GM18505 (cell line): ENCODE data around the gene GTPBP3.

ENCODE experiments used
- ATAC-seq: cut with Tn5 transposase; IDR thresholded peaks from one replicate; pipeline ENCODE4 v1.9.1; 2021; ENCODE audit not compliant: unreplicated experiment
- POLR2A ChIP-seq: IDR thresholded peaks from 4 replicates; pipeline ENCODE4 v1.6.1; 2011; ENCODE audit warnings: borderline replicate concordance; ENCODE audit not compliant: insufficient read depth, insufficient read length; ENCODE audit errors: extremely low read depth

Gene GTPBP3

DNA sequence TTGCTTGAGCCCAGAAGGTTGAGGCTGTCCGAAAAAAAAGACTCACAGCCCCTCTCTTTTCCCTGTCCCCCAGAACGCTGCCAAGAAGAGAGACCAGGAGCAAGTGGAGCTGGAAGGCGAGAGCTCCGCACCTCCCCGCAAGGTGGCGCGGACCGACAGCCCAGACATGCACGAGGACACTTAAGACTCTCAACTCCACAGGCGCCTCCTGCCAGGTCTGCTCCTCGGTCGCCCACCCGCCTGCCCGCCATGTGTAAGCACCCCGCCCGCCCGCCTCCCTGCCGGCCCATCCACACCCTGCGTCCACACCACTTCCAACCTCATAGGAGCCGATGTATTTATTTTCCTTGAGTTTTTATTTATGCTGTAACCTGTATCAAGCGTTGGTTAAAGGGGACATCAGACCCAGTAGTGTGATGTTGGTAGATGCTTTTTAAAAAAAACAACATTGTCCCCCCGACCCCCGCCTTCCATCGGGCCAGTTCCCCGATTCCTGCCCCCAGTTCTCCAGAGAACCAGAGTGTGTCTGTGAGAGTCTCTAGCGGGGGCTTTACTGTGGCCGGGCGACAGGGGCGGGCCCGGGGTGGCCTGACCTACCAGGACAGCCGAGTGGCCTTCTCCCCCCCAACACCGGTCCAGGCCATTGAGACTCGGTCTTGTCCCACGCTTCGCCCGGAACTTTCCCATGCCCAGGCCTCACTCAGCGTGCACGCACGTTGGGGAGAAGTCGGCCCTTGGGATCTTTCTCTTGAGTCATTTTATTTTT lies 17.7 kb upstream of the GTPBP3 start:
- TF ChIP-seq POLR2A: no peak
- ATAC-seq: no peak

DNA sequence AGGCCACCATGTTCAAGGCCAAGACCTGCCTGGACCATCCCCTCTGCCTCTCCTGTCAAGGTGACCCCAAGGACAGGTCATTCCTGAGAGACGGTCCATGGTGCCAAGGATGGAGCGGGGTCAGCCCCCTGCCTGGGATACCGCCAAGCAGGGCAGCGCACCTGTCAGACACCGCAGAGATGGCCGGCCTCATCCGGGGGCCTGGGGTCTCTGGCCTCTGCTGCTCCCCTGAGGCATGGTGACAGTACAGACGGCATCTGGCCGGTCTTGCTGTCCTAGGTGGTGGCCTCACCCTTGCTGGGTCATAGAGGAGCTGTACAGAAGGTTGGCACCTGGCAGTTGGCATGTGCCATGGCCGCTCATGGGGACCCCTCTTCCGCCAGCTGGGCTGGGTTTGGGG lies 16.9 kb upstream of the GTPBP3 start:
- ATAC-seq: no peak
- TF ChIP-seq POLR2A: no peak

DNA sequence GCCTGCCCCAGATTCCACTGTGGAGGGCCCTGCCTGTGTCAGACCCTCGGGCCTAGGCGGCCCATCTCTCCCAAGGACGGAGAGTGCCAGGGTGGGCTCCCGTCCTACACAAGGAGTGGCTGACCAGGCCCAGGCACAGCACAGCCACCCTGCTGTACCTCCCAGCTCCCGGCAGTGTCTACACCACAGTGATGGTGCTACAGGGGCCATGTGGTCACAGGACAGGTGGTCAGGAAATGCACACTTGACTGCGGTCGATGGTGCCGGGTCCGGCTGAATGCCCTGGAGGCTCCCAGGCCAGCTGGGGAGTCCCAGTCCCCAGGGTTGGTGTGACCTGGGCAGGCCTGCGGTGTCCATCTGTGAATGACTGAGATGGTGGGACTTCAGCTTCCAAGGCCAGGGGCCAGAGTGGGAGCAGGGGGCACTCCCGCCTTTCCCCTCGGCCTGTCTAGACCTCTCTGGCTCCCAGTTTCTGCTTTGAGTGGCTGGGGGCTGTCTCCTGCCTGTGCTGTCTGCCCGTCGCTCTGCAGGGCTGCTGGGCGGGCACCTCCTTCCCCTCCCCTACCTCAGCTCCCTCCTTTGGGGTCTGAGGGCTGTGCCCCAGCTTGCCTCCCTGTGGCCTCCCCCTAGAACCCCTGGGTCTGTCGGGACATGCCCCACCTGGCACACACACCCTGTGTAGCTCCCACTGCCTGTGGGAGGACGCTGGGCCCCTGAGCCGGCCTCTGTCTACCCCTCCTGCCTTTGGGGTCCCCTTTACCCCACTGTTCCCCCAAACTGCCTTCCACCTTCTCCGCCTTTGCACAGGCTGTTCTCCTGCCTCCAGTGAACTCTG lies 15.5 kb upstream of the GTPBP3 start:
- no peak for ATAC-seq
- TF ChIP-seq POLR2A: no peak

DNA sequence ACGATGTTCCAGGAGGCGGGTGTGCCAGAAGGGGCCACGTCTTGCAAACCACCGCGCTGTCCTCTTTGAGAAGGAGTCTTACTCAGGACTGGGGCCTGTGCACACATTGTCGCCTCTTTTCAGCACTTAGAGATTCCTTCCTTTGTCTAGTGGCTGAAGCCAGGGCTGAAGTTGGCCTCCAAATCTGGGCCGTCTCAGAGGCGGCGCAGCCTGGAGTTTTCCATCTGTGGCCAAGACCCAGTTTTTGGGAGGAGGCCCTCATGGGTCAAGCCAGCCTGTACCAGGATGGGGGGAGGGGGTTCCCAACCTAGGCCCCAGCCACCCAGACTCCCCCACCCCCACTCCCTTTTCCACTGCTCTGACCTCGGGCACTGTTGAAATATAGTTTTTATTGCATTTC lies 14.5 kb upstream of the GTPBP3 start:
- TF ChIP-seq POLR2A: no peak

DNA sequence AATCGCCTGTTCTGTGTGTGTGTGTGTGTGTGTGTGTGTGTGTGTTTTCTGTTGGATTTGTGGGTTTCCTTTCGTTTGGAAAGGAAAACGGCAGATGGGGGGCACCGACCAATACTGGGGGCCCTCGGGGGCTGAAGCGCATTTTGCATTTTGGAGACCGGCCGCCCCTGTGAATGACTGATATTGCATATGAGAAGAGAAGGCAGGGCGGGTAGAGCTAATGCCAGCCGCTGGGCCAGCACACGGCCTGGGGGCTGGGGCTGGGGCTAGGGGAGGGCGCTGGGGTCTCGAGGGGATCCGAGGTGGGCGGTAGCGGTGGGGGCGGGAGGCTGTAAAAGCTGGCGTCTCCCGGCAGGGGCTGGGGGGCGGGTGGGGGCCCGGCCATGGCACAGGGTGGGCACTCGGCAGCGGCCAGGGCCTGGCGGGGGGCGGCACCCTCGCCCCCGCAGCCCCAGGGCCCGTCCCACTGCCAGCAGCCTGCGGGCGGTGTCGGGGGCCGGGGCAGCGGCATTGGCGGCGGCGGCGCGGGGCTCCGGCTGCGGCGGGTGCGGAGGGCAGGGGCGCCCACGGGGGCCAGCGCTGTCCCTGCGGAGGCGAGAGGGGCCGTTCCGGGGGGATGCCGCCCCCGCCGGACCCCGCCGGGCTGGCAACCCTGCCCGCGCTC lies 13.9 kb upstream of the GTPBP3 start:
- TF ChIP-seq POLR2A: no peak
- ATAC-seq: no peak

More for the DNA sequence above, 14.5 kb upstream of the GTPBP3 start:
- no peak for ATAC-seq

DNA sequence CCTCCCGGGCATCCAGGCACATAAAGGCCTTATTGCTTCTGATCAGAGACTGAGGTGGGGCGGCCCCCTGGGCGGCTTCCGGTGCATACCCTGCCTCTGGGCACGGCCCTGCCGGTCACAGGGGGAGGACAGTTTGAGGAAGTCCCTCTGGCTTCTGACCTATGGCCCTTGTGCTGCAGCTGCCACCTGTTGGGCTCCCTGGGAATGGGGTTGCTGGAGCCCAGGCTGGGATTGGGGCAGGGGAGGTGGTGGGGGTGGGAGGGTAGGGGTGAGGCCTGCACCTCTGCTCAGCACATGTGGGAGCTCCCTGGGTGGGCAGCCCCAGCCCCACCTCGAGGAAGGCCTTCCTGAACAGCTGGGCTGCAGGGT lies 13.4 kb upstream of the GTPBP3 start:
- ATAC-seq: no peak
- no peak for TF ChIP-seq POLR2A

DNA sequence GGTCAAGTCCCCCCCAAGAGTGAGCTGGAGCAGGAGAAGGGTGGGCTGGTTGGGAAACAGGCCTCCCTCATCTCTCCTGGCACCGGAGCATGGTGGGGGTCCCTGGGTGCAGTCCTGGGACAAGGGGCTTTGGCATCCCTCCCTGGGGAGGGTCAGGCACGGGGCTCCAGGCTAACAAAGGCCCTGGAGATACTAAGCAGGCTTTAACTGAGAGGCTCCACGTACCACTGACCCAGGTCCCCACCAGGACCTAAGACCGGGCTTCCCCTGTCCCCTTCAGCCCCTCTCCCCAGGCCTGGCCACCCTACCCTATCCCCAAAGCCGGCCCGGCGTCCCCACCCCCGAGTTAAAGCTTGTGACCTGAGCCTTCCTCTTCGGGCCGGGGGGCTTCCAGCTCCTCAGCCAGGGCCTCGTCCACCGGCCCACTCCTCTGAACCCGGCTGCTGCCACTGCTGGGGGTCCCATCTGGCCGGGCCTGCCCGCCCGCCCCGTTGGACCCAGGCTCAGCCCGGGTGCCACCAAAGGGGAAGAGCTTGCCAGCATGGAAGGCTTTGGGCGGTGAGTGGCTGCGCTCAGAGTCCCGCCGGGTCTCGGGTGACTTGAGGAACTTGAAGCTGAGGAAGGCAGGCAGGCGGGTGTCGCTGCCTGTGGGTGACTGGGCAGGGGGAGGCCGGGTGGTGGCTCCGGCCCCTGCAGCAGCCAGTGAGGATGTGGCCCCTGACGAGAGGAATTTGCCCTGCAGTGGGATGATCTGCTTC lies 12.8 kb upstream of the GTPBP3 start:
- ATAC-seq: no peak
- TF ChIP-seq POLR2A: no peak

DNA sequence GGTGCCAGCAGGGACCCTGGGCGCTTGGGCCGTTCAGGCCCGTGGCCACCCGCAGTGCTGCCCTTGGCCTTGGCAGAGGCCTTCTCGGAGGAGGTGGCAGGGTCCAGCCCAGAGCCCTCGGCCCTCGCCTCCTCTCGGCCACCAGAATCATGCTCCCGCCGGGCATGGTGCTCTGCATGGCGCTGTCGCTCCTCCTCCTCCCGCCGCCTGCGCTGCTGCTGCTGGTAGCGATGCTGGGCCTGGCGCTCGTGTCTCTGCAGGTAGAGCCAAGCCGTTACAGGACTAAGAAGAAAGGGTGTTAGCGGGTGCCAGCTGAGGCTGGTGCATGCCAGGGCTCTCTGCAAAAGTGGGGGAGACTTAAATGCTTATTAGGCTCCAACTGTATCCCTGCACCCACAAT lies 12.2 kb upstream of the GTPBP3 start:
- no peak for ATAC-seq
- TF ChIP-seq POLR2A: no peak

DNA sequence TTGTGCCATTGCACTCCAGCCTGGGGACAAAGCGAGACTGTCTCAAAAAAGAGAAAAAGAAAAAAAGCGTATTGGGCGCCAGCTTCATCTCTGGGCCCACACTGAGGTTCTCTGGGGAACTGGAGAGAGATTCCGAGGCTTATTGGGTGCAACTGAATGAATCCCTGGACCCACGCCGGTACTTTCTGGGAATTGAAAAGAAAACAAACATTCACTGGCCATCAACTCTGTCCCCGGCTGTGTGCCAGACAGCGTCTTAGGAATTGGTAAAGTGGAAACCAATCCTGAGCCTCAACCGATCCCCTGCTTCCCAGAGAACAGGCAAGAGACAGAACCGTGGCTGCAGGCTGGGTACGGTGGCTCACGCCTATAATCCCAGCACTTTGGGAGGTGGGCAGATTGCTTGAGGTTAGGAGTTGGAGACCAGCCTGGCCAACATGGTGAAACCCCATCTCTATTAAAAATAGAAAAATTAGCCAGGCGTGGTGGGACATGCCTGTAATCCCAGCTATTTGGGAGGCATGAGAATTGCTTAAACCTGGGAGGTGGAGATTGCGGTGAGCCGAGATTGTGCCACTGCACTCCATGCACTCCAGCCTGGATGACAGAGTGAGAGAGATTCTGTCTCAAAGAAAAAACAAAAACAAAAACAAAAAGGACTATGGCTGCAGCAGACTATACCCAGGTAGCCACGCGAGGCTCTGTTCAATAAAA lies 11.3 kb upstream of the GTPBP3 start:
- no peak for ATAC-seq
- no peak for TF ChIP-seq POLR2A

DNA sequence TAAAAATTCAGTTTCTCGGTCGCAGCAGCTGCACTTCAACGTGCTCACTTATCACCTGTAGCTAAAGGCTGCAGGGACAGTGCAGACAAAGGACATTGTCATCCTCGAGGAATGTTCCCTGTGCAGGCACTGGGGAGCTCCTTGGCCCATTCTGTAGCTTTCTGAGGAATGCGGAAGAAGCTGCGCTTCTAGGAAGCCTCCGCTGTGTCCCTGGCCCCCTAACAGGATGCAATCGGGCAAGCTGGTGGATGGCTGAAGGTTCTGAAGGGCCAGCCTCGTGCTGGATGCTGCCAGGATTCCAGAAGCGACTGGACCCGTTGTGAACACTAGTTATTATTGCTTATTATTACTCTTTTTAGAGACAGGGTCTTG lies 10.8 kb upstream of the GTPBP3 start:
- no peak for TF ChIP-seq POLR2A
- no peak for ATAC-seq

DNA sequence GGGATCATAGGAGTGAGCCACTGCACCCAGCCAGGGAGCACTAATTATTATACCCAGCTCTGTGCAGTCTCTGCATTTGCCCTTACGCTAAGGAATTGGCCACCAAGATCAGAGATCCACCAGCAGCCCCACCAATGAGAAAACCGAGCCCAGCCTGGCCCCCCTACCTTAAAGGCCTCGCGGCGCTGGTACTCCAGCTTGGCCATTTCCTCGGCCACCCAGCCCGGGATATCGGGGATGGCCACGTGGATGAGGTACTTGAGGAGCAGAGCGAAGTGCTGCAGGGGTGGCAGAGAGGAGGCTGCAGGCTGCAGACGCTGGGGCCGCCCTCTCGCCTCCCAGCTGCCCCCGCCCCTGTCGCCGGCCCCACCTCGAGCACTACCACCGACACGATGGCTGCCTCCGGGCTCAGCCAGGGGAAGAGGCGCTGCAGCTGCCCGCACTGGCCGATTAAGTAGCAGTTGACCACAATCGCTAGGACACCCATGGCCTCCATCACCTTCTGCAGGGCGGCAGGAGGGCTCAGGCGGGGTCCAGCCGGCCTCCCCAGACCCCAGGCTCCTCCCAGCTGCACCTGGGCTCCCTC lies 10.2 kb upstream of the GTPBP3 start:
- ATAC-seq: no peak
- no peak for TF ChIP-seq POLR2A

DNA sequence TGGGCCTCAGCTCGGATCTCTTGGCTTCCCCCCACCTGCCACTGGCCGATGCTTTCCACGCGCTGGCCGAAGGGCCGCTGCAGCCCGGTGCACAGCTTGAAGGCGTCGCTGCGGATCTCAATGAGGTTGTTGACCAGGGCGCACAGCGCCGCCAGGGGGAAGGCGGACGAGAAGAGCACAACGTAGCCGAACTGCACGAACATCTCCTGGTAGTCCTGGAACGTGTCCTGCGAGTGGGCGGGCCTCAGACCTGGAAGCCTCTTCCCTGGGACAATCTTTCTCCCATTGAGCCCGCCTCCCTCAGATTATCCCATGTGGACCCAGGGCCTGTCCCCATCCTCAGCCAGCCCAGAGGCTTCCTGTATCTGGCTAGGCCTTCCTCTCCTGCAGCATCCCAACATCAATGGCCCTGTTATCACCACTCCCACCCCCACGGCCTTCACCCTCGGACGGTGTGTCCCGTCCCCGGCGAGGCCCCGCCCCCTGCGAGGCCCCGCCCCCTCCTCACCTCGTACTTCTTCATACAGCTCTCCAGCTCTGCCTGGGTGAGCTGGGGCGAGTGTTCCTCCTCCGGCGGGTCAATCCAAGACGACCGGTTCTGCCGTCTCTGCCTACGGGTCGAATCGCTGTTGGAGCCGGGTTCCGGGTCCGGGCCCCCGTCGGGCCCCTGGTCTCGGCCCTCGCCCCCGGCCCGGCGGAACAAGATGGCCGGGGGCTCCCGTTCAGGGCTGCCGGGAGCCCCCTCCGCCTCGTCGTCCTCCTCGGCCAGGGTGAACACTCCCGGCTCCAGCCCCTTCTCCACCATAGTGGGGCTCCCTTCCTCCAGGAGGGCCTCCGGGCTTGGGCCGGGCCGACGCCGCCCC lies 9.5 kb upstream of the GTPBP3 start:
- no peak for TF ChIP-seq POLR2A
- no peak for ATAC-seq
